HPDE6-E6E7 (cell line): Measurements from ENCODE around the gene CDKAL1.
A peak's percentile ranks its signal among the peaks of the same experiment; 100 is the strongest.
"Not testable (repeated sequence)": the region's sequence is repeated elsewhere in the genome, so short reads cannot be mapped to it uniquely, and the experiment has no call there.

Experiments used
- DNase-seq: peaks from one replicate; pipeline ENCODE4 v3.0.0; 2011; ENCODE audit warnings: missing footprints; ENCODE audit errors: extremely low spot score

Gene CDKAL1

GRCh38 chr6:21022343-21023107 lies 488.3 kb downstream of the CDKAL1 start:
- peak; percentile 73 for DNase-seq

- no peak for DNase-seq
Measured at GRCh38 chr6:21023210-21023609, 489.0 kb downstream of the CDKAL1 start.

GRCh38 chr6:21024616-21025015 lies 490.4 kb downstream of the CDKAL1 start:
- no peak for DNase-seq

GRCh38 chr6:21026576-21027273 lies 492.5 kb downstream of the CDKAL1 start:
- no peak for DNase-seq

GRCh38 chr6:21027507-21027906 lies 493.2 kb downstream of the CDKAL1 start:
- DNase-seq = no peak

GRCh38 chr6:21031182-21031581 lies 496.9 kb downstream of the CDKAL1 start:
- no peak for DNase-seq

- DNase-seq = no peak
Measured at GRCh38 chr6:21033084-21033483, 498.8 kb downstream of the CDKAL1 start.

GRCh38 chr6:21033575-21034026 lies 499.3 kb downstream of the CDKAL1 start:
- DNase-seq = peak; percentile 46

GRCh38 chr6:21034345-21034744 lies 500.1 kb downstream of the CDKAL1 start:
- no peak for DNase-seq

GRCh38 chr6:21037453-21037852 lies 503.2 kb downstream of the CDKAL1 start:
- DNase-seq = no peak

- DNase-seq = no peak
Measured at GRCh38 chr6:21039926-21040325, 505.7 kb downstream of the CDKAL1 start.

- DNase-seq = no peak
Measured at GRCh38 chr6:21045135-21045700, 511.0 kb downstream of the CDKAL1 start.

- DNase-seq = no peak
Measured at GRCh38 chr6:21046276-21046675, 512.0 kb downstream of the CDKAL1 start.

- no peak for DNase-seq
Measured at GRCh38 chr6:21048047-21048446, 513.8 kb downstream of the CDKAL1 start.

GRCh38 chr6:21049148-21049547 lies 514.9 kb downstream of the CDKAL1 start:
- no peak for DNase-seq

- DNase-seq = no peak
Measured at GRCh38 chr6:21049572-21049971, 515.3 kb downstream of the CDKAL1 start.

GRCh38 chr6:21050935-21051334 lies 516.7 kb downstream of the CDKAL1 start:
- DNase-seq = no peak

- DNase-seq = no peak
Measured at GRCh38 chr6:21051777-21052176, 517.5 kb downstream of the CDKAL1 start.

GRCh38 chr6:21053612-21054011 lies 519.4 kb downstream of the CDKAL1 start:
- DNase-seq = no peak

- not testable (repeated sequence) for DNase-seq
Measured at GRCh38 chr6:21055480-21055879, 521.2 kb downstream of the CDKAL1 start.

- no peak for DNase-seq
Measured at GRCh38 chr6:21061892-21062291, 527.6 kb downstream of the CDKAL1 start.

- no peak for DNase-seq
Measured at GRCh38 chr6:21064756-21065340, 530.6 kb downstream of the CDKAL1 start.
